ENCODE data around the gene GSK3B.
"Not testable (repeated sequence)": the region's sequence is repeated elsewhere in the genome, so short reads cannot be mapped to it uniquely, and the experiment has no call there.

GSK3B gene

DNA sequence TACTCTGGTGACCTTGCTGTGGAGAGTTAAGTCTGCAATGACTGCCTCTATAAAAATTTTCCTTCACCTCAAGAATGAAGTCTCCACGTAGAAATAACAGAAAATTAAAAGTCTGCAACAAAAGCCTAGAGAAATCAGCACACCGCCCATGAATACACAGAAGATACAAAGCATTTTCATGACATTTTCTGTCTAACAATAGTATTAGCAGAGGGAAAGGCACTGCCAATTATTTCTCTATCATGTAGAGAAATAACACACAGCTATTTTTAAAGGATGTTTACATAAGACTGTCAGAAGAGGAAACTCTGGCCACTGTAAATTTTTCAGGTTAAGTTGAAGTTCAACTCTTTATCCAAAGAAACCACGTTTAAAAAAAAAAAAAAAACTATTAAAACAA lies 80.8 kb downstream of the GSK3B start:
- no peak overlapping the region for H3K27ac ChIP-seq (ENCODE audit: low read length)

DNA sequence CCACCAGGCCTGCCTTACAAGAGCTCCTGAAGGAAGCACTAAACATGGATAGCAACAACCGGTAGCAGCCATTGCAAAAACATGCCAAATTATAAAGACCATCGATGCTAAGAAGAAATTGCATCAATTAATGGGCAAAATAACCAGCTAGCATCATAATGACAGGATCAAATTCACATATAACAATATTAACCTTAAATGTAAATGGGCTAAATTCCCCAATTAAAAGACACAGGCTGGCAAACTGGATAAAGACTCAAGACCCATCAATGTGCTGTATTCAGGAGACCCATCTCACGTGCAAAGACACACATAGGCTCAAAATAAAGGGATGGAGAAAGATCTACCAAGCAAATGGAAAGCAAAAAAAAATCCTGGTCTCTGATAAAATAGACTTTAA lies 88.5 kb downstream of the GSK3B start:
- H3K9me3 ChIP-seq (ENCODE audit: control insufficient read depth in 2 of 2, low read length in 2 of 2); H3K4me3 ChIP-seq (ENCODE audit: low read length in 2 of 2); H3K4me1 ChIP-seq (ENCODE audit: control insufficient read depth, insufficient read depth, low read length); H3K27ac ChIP-seq (ENCODE audit: low read length); H3K9ac ChIP-seq (ENCODE audit: low read length in 2 of 2); H3K36me3 ChIP-seq (ENCODE audit: control insufficient read depth in 2 of 2, insufficient read depth in 2 of 2, low read length in 2 of 2); H3K27me3 ChIP-seq (ENCODE audit: control insufficient read depth in 1 of 2, insufficient read depth in 2 of 2, low read length in 2 of 2): not testable (repeated sequence)

More for the DNA sequence above, 80.8 kb downstream of the GSK3B start:
- H3K4me3 ChIP-seq (ENCODE audit: low read length in 2 of 2) = no peak overlapping the region
- H3K9me3 ChIP-seq (ENCODE audit: control insufficient read depth in 2 of 2, low read length in 2 of 2) = no peaks in the 10 kb centered on the region
- H3K36me3 ChIP-seq (ENCODE audit: control insufficient read depth in 2 of 2, insufficient read depth in 2 of 2, low read length in 2 of 2) = no peaks in the 10 kb centered on the region
- no peak overlapping the region for H3K9ac ChIP-seq (ENCODE audit: low read length in 2 of 2)
- H3K4me1 ChIP-seq (ENCODE audit: control insufficient read depth, insufficient read depth, low read length) = peaks cover 5% of the 10 kb centered on the region
- no peaks in the 10 kb centered on the region for H3K27me3 ChIP-seq (ENCODE audit: control insufficient read depth in 1 of 2, insufficient read depth in 2 of 2, low read length in 2 of 2)

DNA sequence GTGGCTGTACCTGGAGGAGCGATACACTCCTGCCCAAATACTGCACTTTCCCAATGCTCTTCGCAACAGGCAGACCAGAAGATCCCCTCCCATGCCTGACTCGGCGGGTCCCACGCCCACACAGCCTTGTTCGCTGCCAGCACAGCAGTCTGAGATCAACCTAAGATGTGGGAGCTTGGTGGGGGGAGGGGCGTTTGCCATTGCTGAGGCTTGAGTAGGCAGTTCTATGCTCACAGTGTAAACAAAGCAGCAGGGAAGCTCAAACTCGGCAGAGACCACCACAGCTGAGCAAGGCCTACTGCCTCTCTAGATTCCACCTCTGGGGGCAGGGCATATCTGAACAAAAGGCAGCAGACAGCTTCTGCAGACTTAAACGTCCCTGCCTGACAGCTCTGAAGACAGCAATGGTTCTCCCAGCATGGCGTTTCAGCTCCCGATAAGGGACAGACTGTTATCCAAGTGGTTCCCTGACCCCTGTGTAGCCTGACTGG lies 90.2 kb downstream of the GSK3B start:
- H3K9me3 ChIP-seq (ENCODE audit: control insufficient read depth in 2 of 2, low read length in 2 of 2); H3K4me1 ChIP-seq (ENCODE audit: control insufficient read depth, insufficient read depth, low read length); H3K27me3 ChIP-seq (ENCODE audit: control insufficient read depth in 1 of 2, insufficient read depth in 2 of 2, low read length in 2 of 2); H3K36me3 ChIP-seq (ENCODE audit: control insufficient read depth in 2 of 2, insufficient read depth in 2 of 2, low read length in 2 of 2); H3K27ac ChIP-seq (ENCODE audit: low read length); H3K9ac ChIP-seq (ENCODE audit: low read length in 2 of 2); H3K4me3 ChIP-seq (ENCODE audit: low read length in 2 of 2): not testable (repeated sequence)

DNA sequence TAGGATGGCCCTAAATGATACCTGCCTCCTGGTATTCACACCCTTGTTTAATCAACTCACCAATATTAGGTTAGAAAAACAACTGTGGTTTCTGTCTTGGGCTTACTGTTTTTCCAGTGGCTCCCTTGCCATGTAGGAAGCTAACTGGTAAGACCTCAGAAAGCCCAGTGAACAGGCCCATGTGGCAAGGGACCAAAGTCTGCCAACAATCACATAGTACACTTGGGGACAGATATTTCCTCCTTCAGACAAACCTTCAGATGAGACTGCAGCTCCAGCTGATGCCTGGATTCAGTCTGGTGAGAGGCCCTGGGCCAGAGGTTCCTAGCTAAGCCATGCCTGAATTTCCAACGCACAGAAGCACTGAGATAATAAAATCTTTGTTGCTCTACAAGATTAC lies 96.1 kb downstream of the GSK3B start:
- Histone ChIP-seq H3K4me3 (ENCODE audit: low read length in 2 of 2) (no peak overlapping the region), H3K9me3 (ENCODE audit: control insufficient read depth in 2 of 2, low read length in 2 of 2) (no peaks in the 10 kb centered on the region), H3K27me3 (ENCODE audit: control insufficient read depth in 1 of 2, insufficient read depth in 2 of 2, low read length in 2 of 2) (no peaks in the 10 kb centered on the region), H3K9ac (ENCODE audit: low read length in 2 of 2) (no peak overlapping the region), H3K27ac (ENCODE audit: low read length) (no peak overlapping the region), H3K4me1 (ENCODE audit: control insufficient read depth, insufficient read depth, low read length) (no peaks in the 10 kb centered on the region), H3K36me3 (ENCODE audit: control insufficient read depth in 2 of 2, insufficient read depth in 2 of 2, low read length in 2 of 2) (peaks cover 0 to 3% of the 10 kb centered on the region in 2 donors)

DNA sequence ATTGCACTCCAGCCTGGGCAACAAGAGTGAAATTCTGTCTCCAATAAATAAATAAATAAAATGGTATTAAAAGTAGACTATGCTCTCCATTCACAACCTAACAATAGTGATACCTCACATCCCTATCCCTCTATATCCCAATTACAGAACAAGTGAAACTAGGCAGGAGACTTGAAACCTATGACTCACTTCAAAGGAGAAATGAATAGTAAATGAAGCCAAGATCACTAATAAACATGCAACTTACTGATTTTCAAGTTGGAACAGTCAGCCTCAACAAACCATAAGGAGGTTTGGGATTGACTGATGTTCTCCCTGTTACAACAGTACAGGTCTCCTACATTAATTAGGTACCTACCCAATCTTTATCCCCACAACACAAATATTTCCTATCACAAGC lies 103.4 kb downstream of the GSK3B start:
- H3K9me3 ChIP-seq (ENCODE audit: control insufficient read depth in 2 of 2, low read length in 2 of 2) = no peaks in the 10 kb centered on the region
- no peak overlapping the region for H3K9ac ChIP-seq (ENCODE audit: low read length in 2 of 2)
- no peaks in the 10 kb centered on the region for H3K36me3 ChIP-seq (ENCODE audit: control insufficient read depth in 2 of 2, insufficient read depth in 2 of 2, low read length in 2 of 2)
- H3K4me3 ChIP-seq (ENCODE audit: low read length in 2 of 2) = no peak overlapping the region
- H3K4me1 ChIP-seq (ENCODE audit: control insufficient read depth, insufficient read depth, low read length) = no peaks in the 10 kb centered on the region
- no peak overlapping the region for H3K27ac ChIP-seq (ENCODE audit: low read length)
- H3K27me3 ChIP-seq (ENCODE audit: control insufficient read depth in 1 of 2, insufficient read depth in 2 of 2, low read length in 2 of 2) = no peaks in the 10 kb centered on the region

DNA sequence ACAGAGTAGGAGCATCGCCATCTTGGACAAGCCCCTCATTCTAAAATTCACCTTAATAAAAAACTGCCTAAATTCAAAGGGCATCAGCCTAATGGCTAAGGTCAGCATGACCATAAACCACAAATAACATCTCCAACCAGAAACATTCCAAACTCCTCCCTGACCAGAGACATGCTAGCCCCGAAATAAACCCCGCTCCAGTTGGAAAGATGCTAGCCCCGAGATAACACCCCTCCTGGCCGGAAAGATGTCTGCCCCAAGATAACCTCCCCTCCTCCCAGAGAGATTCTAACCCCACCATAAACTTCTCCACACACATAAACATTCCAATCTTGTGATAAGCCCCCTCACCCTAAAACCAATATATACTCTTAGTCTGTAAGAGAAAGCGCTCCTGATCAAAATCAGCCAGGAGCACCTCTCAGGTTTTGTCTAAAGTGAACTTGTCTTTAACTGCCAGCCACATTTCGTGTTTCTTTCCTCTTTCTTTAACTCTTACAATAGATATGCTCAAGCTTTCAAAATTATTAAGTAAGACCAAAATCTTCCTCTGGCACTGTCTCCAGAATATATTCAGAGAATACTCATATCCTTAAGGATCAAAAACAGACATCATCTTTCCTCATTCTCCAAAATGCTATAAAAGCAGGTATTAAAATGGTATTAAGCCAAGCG lies 104.1 kb downstream of the GSK3B start:
- H3K9me3 ChIP-seq (ENCODE audit: control insufficient read depth in 2 of 2, low read length in 2 of 2) = no peaks in the 10 kb centered on the region
- H3K27me3 ChIP-seq (ENCODE audit: control insufficient read depth in 1 of 2, insufficient read depth in 2 of 2, low read length in 2 of 2) = no peaks in the 10 kb centered on the region
- no peaks in the 10 kb centered on the region for H3K36me3 ChIP-seq (ENCODE audit: control insufficient read depth in 2 of 2, insufficient read depth in 2 of 2, low read length in 2 of 2)
- H3K9ac ChIP-seq (ENCODE audit: low read length in 2 of 2) = no peak overlapping the region
- no peak overlapping the region for H3K4me3 ChIP-seq (ENCODE audit: low read length in 2 of 2)
- H3K4me1 ChIP-seq (ENCODE audit: control insufficient read depth, insufficient read depth, low read length) = no peaks in the 10 kb centered on the region
- no peak overlapping the region for H3K27ac ChIP-seq (ENCODE audit: low read length)

DNA sequence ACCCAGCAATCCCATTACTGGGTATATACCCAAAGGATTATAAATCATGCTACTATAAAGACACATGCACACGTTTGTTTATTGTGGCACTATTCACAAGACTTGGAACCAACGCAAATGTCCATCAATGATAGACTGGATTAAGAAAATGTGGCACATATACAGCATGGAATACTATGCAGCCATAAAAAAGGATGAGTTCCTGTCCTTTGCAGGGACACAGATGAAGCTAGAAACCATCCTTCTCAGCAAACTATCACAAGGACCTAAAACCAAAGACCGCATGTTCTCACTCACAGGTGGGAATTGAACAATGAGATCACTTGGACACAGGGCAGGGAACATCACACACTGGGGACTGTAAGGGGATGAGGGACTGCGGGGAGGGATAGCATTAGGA lies 107.4 kb downstream of the GSK3B start:
- not testable (repeated sequence) for H3K36me3 ChIP-seq (ENCODE audit: control insufficient read depth in 2 of 2, insufficient read depth in 2 of 2, low read length in 2 of 2); H3K27me3 ChIP-seq (ENCODE audit: control insufficient read depth in 1 of 2, insufficient read depth in 2 of 2, low read length in 2 of 2); H3K4me1 ChIP-seq (ENCODE audit: control insufficient read depth, insufficient read depth, low read length); H3K27ac ChIP-seq (ENCODE audit: low read length); H3K4me3 ChIP-seq (ENCODE audit: low read length in 2 of 2); H3K9ac ChIP-seq (ENCODE audit: low read length in 2 of 2); H3K9me3 ChIP-seq (ENCODE audit: control insufficient read depth in 2 of 2, low read length in 2 of 2)

DNA sequence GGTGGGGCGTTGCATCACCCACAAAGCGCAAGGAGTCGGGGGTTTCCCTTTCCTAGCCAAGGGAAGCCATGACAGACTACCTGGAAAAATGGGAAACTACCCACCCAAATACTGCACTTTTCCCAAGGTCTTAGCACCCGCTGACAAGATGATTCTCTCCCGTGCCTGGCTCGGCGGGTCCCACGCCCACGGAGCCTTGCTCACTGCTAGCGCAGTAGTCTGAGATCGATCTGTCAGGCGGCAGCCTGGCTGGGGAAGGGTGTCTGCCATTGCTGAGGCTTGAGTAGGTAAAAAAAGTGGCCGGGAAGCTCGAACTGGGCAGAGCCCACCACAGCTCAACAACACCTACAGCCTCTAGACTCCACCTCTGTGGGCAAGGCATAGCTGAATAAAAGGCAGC lies 112.9 kb downstream of the GSK3B start:
- no peak overlapping the region for H3K27ac ChIP-seq (ENCODE audit: low read length)
- H3K4me3 ChIP-seq (ENCODE audit: low read length in 2 of 2) = no peak overlapping the region
- H3K9me3 ChIP-seq (ENCODE audit: control insufficient read depth in 2 of 2, low read length in 2 of 2) = no peaks in the 10 kb centered on the region
- H3K4me1 ChIP-seq (ENCODE audit: control insufficient read depth, insufficient read depth, low read length) = no peaks in the 10 kb centered on the region
- no peaks in the 10 kb centered on the region for H3K27me3 ChIP-seq (ENCODE audit: control insufficient read depth in 1 of 2, insufficient read depth in 2 of 2, low read length in 2 of 2)
- no peak overlapping the region for H3K9ac ChIP-seq (ENCODE audit: low read length in 2 of 2)
- H3K36me3 ChIP-seq (ENCODE audit: control insufficient read depth in 2 of 2, insufficient read depth in 2 of 2, low read length in 2 of 2) = no peaks in the 10 kb centered on the region

DNA sequence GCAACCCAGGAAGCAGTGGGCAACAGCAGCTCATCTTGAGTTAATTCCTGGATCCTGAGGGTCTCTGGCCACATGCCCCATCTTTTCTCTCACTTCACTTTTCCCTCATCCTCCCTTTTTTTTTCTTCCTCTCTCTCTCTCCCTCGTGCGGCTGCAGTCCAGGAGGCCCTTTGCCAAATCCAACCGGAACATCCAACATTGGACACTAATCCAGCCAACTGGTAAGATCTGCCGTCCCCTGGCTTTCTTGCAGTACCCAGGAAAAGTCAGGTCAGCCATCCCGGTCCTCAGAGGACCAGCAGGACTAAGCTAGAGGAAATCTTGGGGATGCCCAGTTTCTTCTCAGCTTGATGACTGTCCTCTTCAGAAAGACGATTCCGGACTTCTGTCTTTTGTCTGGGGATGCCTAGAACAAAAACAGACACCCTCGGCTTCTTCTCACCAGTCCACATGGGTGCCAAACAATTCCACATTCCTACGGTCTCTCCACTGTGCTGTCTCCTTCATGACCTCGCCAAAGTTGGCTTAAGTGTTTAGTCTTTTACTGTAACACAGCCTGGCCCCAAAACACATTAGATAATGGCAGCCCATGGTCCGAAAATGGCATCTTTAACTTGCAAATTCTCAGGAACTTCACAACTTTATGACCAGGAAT lies 115.6 kb downstream of the GSK3B start:
- Histone ChIP-seq H3K27me3 (ENCODE audit: control insufficient read depth in 1 of 2, insufficient read depth in 2 of 2, low read length in 2 of 2) (no peaks in the 10 kb centered on the region), H3K27ac (ENCODE audit: low read length) (no peak overlapping the region), H3K4me1 (ENCODE audit: control insufficient read depth, insufficient read depth, low read length) (no peaks in the 10 kb centered on the region), H3K4me3 (ENCODE audit: low read length in 2 of 2) (no peak overlapping the region), H3K9me3 (ENCODE audit: control insufficient read depth in 2 of 2, low read length in 2 of 2) (no peaks in the 10 kb centered on the region), H3K9ac (ENCODE audit: low read length in 2 of 2) (no peak overlapping the region), H3K36me3 (ENCODE audit: control insufficient read depth in 2 of 2, insufficient read depth in 2 of 2, low read length in 2 of 2) (no peaks in the 10 kb centered on the region)

DNA sequence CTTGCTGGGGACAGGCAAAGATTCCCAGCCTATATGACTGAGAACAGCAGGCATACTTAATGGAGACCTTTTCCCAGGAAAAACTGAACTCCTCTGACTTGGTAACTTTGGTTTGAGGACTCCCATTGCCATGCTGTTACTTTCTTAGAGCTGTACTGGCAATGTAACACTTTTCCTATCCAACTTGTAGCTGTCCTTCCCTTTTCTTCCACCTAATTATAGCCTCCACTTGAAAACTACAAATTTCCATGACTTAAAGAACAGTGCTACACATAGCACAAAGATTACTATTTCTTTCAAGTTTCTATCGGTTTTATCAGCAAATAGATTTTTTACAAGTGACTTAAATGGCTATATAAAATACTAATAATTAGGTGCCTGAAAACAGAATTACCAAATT lies 116.9 kb downstream of the GSK3B start:
- Histone ChIP-seq H3K9ac (ENCODE audit: low read length in 2 of 2) (no peak overlapping the region), H3K4me3 (ENCODE audit: low read length in 2 of 2) (no peak overlapping the region), H3K36me3 (ENCODE audit: control insufficient read depth in 2 of 2, insufficient read depth in 2 of 2, low read length in 2 of 2) (no peaks in the 10 kb centered on the region), H3K27ac (ENCODE audit: low read length) (no peak overlapping the region), H3K27me3 (ENCODE audit: control insufficient read depth in 1 of 2, insufficient read depth in 2 of 2, low read length in 2 of 2) (no peaks in the 10 kb centered on the region), H3K9me3 (ENCODE audit: control insufficient read depth in 2 of 2, low read length in 2 of 2) (no peaks in the 10 kb centered on the region), H3K4me1 (ENCODE audit: control insufficient read depth, insufficient read depth, low read length) (no peaks in the 10 kb centered on the region)

DNA sequence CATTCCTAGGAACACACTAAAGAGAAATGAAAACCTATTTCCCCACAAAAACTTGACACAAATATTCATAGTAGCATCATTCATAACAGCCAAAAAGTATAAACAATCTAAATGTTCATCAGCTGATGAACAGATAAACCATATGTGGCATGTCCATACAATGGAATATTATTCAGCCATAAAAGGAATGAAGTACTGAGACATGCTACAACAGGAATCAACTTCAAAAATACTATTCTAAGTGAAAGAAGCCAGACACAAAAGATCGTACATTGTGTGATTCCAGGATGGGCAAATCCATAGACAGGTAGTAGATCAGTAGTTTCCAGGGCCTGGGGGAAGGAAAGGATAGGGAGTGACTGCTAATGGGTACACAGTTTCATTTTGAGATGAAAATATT lies 118.0 kb downstream of the GSK3B start:
- Histone ChIP-seq H3K4me1 (ENCODE audit: control insufficient read depth, insufficient read depth, low read length) (no peaks in the 10 kb centered on the region), H3K9ac (ENCODE audit: low read length in 2 of 2) (no peak overlapping the region), H3K4me3 (ENCODE audit: low read length in 2 of 2) (no peak overlapping the region), H3K27ac (ENCODE audit: low read length) (no peak overlapping the region), H3K27me3 (ENCODE audit: control insufficient read depth in 1 of 2, insufficient read depth in 2 of 2, low read length in 2 of 2) (no peaks in the 10 kb centered on the region), H3K9me3 (ENCODE audit: control insufficient read depth in 2 of 2, low read length in 2 of 2) (no peaks in the 10 kb centered on the region), H3K36me3 (ENCODE audit: control insufficient read depth in 2 of 2, insufficient read depth in 2 of 2, low read length in 2 of 2) (no peaks in the 10 kb centered on the region)

Measured in stomach smooth muscle (tissue), 2 donors.